Hematopoietic multipotent progenitor cell treated with erythropoietin and hydrocortisone succinate and interleukin-3 and kit ligand, for 6 days (in vitro differentiated cells): ENCODE results near the gene TMEM256.
A peak's percentile ranks its signal among the peaks of the same experiment; 100 is the strongest.
"Not testable (repeated sequence)": the region's sequence is repeated elsewhere in the genome, so short reads cannot be mapped to it uniquely, and the experiment has no call there.

ENCODE experiments used
- DNase-seq: peaks from one replicate; pipeline ENCODE4 v3.0.0-alpha.2; 2015

Gene TMEM256

DNA sequence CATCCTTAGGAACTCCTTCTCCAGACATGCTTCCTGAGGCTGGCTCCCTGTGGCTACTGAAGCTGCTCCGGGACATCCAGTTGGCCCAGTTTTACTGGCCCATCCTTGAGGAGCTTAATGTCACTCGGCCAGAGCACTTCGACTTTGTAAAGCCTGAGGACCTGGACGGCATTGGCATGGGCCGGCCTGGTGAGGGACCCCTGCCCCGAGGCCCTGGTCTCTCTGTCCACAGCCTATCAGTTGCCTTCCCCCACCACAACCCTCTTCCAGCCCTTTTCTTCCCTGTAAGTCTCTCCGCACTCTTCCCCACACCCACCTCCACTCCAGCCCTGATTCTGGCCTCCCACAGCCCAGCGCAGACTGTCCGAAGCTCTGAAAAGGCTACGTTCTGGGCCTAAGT is 21.0 kb downstream of the TMEM256 start:
- DNase-seq, result no peak

DNA sequence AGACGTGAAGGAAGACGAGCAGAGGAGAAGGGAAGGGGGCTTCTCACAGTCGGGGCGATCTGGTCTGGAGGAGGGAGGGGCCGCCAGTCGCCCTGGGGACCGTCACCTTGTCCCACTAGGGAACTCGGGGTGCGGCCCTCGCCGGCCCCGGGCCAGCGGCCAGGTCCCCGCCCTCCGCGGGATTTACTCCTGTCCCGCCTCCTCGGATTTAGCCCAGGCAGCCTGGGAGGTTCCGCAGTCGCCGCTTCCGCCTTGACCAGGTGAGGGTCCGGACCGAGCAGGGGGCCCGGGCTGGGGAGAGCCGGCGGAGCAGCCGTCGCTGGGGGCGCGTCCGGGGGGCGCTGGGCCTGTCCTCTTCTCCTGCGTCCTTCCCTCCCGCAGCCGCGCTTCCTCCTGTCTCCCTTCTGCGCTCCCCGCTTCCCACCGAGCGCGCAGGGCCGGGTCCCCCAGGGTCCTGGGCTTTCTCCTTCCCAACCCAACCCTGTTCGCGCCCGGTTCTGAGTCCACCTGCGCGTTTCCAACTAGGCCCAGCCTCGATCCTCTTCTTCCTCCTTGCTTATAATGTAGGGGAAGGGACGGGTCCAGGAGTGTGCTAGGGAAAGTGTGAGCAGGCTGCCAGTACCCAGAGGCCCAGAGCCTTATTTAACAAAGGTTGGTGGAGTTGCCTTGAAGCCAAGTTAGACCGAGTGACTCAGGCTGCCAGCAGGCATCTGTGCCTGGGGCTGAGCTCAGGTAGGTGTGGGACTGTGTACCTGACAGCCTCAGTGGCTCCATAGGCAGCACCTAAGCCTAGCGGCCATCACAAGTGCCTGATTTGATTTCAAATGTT is 22.8 kb downstream of the TMEM256 start, which contains the start of gene TNK1:
TNK1 (plus strand) TSS at position 235 of the 829 bp plus-strand sequence. CDS start 1,838 bp downstream, outside the sequence.
- DNase-seq, result no peak

DNA sequence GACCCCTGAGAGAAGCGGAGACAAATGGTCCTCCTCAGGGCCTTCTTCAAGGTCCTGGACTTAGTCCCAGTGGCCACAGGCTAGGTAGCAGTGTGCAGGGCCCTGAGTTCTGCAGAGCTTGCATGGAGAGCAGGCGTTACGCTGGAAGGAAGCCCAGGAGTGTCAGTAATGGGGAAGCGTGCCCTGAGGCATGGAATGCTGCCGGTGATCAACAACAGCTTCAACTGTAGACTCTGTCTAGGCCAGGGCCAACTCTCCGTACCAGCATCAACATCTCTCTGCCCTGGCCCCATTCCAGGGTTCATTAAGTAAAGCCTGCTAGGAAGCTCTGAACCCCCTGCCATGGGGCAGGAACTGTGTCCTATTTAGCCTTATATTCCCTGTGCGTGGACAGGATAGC is 23.6 kb downstream of the TMEM256 start:
- no peak for DNase-seq

DNA sequence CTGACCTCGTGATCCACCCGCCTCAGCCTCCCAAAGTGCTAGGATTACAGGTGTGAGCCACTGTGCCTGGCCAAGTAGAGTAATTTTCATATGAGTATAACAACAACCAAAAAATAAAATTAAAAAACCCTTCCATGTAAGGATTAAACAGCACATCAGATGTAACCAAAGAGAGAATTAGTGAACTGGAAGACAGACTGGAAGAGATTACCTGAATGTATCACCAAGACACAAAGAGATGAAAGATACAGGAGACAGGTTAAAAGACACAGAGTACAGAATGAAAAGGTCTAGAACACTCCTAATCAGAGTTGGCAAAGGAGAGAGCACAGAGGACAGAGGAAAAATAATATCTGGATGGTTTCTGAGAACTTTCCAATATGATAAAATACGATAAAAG is 24.8 kb downstream of the TMEM256 start:
- no peak for DNase-seq

DNA sequence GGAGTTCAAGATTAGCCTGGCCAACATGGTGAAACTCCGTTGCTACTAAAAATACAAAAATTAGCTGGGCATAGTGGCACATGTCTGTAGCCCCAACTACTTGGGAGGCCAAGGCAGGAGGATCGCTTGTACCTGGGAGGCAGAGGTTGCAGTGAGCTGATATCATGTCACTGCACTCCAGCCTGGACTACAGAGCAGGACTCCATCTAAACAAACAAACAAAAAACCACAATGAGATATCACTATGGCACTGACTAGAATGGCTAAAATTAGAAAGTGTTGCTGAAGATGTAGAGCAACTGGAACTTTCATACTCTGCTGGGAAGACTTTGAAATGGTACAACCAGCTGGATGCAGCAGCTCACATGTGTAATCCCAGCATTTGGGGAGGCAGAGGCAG is 29.5 kb downstream of the TMEM256 start:
- no peak for DNase-seq

DNA sequence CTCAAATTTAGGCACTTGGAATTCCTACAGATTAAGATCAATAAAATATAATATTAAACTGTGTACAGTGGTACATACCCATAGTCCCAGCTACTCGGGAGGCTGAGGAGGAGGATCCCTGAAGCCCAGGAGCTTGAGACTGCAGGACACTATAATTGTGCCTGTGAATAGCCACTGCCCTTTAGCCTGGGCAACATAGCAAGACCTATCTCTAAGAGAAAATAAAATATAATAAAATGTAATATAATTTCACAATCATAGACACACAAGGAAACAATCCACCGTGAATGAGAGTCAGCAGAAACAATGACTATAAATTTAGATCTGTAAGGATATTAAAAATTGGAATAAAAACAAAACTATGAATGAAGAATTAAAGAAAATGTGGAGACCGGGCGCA is 33.0 kb downstream of the TMEM256 start:
- DNase-seq, result no peak

DNA sequence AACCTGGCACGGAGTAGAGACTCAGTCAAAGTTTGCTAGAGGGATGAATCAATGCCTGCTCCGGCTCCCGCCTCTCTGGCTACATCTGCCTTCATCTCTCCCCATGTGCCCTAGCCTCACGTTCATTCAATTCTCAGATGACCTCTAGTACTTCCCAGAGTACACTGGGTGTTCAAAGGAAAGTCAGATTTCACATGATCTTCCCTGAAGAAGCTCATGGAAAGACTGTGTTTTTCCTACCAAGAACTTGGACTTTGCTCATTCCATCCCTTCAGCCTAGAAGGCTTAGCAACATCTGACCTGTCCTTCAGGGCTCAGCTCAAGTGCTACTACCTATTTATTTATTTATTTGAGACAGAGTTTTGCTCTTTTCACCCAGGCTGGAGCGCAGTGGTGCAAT is 34.1 kb downstream of the TMEM256 start:
- no peak for DNase-seq

DNA sequence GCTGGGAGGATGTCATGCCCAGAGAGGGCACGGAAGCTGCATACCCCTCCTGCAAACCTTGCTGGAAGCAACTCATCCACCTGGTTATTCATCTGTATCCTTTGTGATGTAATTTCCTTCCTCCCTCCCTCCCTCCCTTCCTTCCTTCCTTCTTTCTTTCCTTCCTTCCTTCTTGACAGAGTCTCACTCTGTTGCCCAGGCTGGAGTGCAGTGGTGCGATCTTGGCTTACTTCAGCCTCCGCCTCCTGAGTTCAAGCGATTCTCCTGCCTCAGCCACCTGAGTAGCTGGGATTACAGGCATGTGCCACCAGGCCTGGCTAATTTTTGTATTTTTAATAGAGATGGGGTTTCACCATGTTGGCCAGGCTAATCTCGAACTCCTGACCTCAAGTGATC is 35.3 kb downstream of the TMEM256 start:
- not testable (repeated sequence) for DNase-seq

DNA sequence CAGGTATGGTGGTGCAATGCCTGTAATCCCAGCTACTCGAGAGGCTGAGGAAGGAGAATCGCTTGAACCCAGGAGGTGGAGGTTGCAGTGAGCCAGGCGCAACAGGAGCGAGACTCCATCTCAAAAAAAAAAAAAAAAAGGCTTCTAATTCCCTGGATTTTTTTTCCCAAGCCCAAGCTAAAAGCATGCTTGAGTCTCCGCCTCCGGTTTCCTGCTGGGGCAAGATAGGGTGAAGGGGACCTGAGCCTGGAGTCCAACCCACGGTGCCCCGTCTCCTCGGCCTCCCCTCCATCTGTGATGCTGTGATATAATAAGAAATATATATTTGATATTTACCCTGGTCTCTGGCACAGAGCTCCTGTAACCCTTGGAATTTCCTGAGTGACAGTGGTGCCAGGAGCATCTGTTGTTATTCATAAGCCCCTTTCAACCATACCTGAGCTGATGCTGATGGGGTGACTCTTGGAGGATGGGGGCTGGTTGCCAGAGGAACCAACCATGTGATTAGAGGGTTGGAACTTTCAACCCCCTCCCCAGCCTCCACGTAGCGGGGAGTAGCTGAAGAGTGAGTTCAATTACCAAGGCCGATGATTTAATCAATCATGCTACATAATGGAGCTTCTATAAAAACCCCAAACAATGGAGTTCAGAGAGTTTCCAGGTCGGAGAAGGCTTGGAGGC is 35.8 kb downstream of the TMEM256 start:
- DNase-seq, result no peak

DNA sequence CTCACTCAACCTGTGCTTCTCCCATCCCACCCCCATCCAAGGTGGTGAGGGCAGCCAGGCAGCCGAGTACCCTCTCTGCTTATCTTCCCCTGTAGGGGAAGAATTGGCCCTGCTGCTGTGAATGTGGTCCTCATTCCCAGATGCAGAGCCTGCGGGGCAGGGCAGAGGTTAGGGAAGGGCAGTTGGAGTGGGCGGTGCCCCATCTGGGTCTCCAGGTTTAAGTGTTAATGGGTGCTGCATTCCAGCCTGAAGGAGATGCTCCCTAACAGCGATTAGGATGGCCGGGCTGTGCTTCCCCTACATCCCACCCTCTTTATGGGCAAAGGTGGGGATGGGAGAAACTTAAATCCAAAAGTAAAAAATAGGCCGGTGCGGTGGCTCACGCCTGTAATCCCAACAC is 36.8 kb downstream of the TMEM256 start:
- DNase-seq, result no peak

DNA sequence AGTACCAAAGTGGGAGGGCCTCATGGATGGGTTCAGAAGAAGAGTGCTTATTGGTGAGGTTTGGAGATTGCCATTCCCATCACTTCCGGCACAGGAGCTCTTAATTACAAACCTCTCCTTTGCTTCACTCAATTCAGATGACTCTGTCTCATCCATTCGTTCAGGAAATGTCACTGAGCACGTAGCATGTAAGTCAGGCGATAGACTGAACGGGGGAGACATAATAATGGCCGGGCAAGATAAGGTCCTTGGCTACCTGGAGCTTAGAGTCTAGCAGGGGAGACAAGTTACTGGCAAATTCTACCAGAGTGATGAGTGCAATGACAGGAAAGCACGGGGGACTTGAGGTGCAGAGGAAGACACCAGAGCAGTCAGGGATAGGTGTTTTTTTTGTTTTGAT is 37.9 kb downstream of the TMEM256 start:
- not testable (repeated sequence) for DNase-seq

DNA sequence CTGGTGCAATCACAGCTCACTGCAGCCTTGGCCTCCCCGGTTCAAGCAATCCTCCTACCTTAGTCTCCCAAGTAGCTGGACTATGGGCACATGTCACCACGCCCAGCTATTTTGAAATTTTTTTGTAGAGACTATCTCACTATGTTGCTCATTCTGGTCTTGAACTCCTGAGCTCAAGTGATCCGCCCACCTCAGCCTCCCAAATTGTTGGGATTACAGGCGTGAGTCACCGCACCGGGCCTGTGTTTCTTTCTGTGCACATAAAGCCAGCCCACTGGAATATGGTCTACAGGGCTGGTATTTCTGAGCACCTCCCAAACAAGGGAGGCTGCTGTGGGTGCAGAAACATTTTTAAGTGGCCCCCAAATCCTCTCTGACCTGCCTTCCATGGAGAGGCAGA is 40.6 kb downstream of the TMEM256 start:
- DNase-seq, result no peak

DNA sequence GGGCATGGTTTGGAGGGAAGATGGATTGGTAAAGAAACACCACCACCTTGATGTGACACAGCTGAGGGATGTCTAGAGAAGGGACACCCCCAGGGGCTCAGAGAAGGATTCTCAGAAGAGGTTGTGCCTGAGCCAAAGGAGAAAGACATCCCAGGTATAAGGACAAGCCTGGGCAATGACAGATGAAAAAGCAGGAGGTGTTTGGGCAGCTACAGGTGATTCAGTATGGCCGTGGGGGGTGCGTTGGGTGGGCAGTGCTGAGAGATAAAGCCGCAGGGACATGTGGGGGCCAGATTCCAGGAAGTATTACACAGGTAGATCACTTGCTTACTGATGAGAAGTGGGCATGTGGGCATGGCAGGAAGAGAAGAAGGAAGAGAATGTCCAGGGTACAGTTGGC is 42.0 kb downstream of the TMEM256 start:
- DNase-seq, result no peak

DNA sequence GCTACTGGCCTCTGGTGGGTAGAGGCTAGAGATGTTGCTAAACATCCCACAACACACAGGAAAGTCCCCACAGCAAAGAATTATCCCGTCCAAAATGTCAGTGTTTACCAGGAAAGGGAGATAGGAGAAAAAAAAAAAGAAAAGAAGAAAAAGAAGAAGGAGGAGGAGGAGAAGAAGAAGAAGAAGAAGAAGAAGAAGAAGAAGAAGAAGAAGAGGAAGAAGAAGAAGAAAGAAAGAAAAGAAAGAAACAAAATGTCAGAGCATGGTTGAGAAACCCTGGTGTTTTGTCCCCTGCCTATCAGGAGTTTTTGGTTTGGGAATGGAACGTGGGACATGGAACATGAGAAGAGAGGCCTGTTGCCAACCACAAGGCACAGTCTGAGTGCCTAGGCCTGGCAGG is 46.5 kb downstream of the TMEM256 start:
- no peak for DNase-seq

DNA sequence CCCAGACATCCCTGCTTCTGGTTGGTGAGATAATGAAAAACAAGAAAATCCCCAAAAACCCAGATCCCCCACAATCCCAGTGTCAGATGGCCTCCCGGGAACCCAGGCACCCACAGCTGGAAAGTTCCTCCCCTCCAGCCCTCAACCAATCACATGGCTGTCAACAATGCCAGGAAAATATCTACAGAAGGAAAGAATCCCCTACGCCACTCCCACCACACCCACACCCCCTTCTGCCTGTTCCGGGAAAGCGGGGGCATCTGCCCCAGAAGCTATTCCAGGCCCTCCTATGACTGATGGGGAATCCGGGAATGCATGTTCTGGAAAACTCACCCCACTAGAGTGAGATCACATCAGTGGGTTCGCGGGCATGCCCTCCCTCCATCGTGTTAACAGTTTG is 47.1 kb downstream of the TMEM256 start:
- no peak for DNase-seq

DNA sequence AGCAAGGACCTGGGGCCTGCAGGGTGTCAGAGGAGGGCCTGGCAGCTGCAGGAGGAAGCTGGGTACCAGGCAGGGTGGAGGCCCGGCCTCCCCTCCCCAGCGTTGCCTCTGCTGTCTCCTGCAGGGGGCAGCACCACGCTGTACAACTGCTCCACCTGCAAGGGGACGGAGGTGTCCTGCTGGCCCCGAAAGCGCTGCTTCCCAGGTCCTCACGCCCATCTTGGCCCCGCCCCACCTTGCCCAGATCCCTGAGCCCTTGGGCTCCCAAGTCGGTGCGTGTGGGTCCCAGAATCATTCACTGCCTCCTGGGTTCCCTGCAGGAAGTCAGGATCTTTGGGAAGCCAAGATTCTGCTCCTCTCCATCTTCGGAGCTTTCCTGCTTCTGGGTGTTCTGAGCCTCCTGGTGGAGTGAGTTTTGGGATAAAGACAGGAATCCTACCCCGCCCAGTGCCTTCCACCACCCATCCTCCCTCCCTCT is 47.8 kb downstream of the TMEM256 start:
- DNase-seq, result peak; percentile 90

DNA sequence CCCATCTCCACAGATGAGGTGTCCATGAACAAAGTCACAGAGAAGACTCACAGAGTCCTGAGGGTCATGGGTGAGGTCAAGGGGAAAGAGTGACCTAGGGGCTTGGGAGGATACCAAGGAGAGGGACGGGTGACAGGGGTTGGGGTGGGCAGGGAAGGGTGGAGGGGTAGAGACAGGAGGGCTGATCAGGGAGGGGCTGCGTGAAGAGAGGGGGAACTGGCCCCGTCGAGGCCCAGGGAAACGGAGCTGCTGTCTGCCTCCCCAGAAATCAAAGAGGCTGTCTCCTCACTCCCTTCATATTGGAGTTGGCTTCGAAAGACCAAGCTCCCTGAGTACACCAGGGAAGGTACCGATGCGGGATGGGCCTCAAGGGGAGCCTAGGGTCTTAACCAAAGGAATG is 48.3 kb downstream of the TMEM256 start:
- no peak for DNase-seq

DNA sequence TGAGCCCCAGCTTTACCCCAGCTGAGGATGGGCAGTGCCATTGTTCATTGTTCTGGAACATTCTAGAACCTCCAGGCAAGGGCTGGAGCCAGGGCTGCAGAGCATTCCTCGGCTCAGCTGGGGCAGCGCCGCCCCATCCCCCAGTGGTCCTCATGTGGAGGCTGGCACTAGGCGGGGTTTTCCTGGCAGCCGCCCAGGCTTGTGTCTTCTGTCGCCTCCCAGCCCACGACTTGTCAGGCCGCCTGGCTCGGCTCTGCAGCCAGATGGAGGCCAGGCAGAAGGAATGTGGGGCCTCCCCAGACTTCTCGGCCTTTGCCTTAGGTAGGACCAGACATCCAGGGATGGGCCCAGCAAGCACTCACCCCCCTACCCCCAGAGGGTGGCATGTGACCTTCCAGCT is 48.8 kb downstream of the TMEM256 start, which contains the start of gene TMEM95:
TMEM95 (plus strand) TSS at position 104 of the 400 bp plus-strand sequence; CDS start at position 153, 49 bp downstream.
- peak; percentile 82 for DNase-seq

DNA sequence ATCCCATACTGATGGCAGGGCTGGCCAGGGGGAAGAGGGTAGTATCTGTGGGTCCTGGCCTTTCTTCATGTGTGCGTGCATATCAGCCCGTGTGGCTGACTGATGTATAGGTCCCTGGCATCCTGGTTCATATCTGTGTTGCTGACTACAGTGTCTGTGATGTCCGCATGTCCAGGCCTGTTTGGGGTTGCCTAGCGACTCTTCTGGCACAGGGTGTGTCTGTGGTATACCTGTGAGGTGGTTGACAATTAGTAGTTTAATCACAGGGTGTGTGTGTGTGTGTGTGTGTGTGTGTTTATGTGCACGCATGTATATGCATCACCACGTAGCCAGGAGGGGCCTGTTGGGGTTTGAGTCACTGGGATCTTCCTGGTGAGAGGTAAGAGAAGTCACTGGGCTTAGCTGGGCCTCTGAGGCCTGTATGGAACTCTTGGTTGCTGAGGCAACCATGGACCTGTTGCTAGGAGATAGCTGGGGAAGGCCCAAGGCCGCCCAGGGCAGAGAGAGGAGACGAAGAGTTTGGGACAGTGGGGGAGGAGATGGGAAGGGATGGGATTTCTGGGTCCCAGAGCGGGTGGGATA is 49.5 kb downstream of the TMEM256 start:
- peak; percentile 34 for DNase-seq
